Activated T-cell treated with anti-CD3 and anti-CD28 coated beads, Interleukin-2, amount 50 U/mL, for 24 hours (primary cell): ENCODE data around the gene TMED8.
A peak's percentile ranks its signal among the peaks of the same experiment; 100 is the strongest.
"Not testable (repeated sequence)": the region's sequence is repeated elsewhere in the genome, so short reads cannot be mapped to it uniquely, and the experiment has no call there.

Experiments
- DNase-seq: peaks from one replicate; pipeline ENCODE4 v3.0.0-alpha.2; 2020
- H3K27ac Mint-ChIP-seq: 2 replicates; pipeline ENCODE4 v1.8.0; 2020; ENCODE audit warnings: mild to moderate bottlenecking, mixed read lengths
- H3K27me3 Mint-ChIP-seq: 2 replicates; pipeline ENCODE4 v1.8.0; 2020; ENCODE audit warnings: mixed read lengths
- H3K36me3 Mint-ChIP-seq: 2 replicates; pipeline ENCODE4 v1.8.0; 2020; ENCODE audit warnings: low read depth, mixed read lengths
- H3K4me1 Mint-ChIP-seq: 2 replicates; pipeline ENCODE4 v1.8.0; 2020; ENCODE audit warnings: low read depth, mixed read lengths
- H3K4me3 Mint-ChIP-seq: 2 replicates; pipeline ENCODE4 v1.8.0; 2020; ENCODE audit warnings: mild to moderate bottlenecking, moderate library complexity, mixed read lengths
- H3K9me3 Mint-ChIP-seq: 2 replicates; pipeline ENCODE4 v1.8.0; 2020; ENCODE audit warnings: mixed read lengths

The TMED8 gene

GRCh38 chr14:77322250-77322902 lies 54.5 kb downstream of the TMED8 start:
- Mint-ChIP-seq H3K36me3 (peaks cover 5% of the 10 kb centered on the region), H3K4me1 (peaks cover 22% of the 10 kb centered on the region), H3K4me3 (peak overlapping the region; percentile 94), H3K27me3 (no peaks in the 10 kb centered on the region), H3K9me3 (no peaks in the 10 kb centered on the region), H3K27ac (peak overlapping the region; percentile 100)
- no peak for DNase-seq

- H3K4me1 Mint-ChIP-seq: peaks cover 22% of the 10 kb centered on the region
- H3K27ac Mint-ChIP-seq: peak within 1 kb of the TSS; percentile 100
- H3K9me3 Mint-ChIP-seq: no peaks in the 10 kb centered on the region
- peaks cover 5% of the 10 kb centered on the region for H3K36me3 Mint-ChIP-seq
- H3K27me3 Mint-ChIP-seq: no peaks in the 10 kb centered on the region
- peak within 1 kb of the TSS; percentile 94 for H3K4me3 Mint-ChIP-seq
- peak; percentile 95 for DNase-seq
Observed at GRCh38 chr14:77320238-77320935, 56.5 kb downstream of the TMED8 start, which contains the start of gene POMT2. TSS of gene POMT2 (minus strand) at chr14:77320883. CDS start at chr14:77320681, 202 bp downstream.

GRCh38 chr14:77319422-77319821 lies 57.5 kb downstream of the TMED8 start:
- Mint-ChIP-seq H3K36me3 (peaks cover 5% of the 10 kb centered on the region), H3K4me3 (no peak overlapping the region), H3K27ac (peak overlapping the region; percentile 90), H3K27me3 (no peaks in the 10 kb centered on the region), H3K9me3 (no peaks in the 10 kb centered on the region), H3K4me1 (peaks cover 22% of the 10 kb centered on the region)
- DNase-seq: no peak

GRCh38 chr14:77318756-77319155 lies 58.1 kb downstream of the TMED8 start:
- DNase-seq, H3K36me3 Mint-ChIP-seq, H3K9me3 Mint-ChIP-seq, H3K27ac Mint-ChIP-seq, H3K4me3 Mint-ChIP-seq, H3K27me3 Mint-ChIP-seq: not testable (repeated sequence)
- H3K4me1 Mint-ChIP-seq: peaks cover 22% of the 10 kb centered on the region

GRCh38 chr14:77318006-77318553 lies 58.8 kb downstream of the TMED8 start:
- no peaks in the 10 kb centered on the region for H3K9me3 Mint-ChIP-seq
- DNase-seq: no peak
- peaks cover 22% of the 10 kb centered on the region for H3K4me1 Mint-ChIP-seq
- no peaks in the 10 kb centered on the region for H3K27me3 Mint-ChIP-seq
- H3K27ac Mint-ChIP-seq: no peak overlapping the region
- H3K36me3 Mint-ChIP-seq: peaks cover 5% of the 10 kb centered on the region
- H3K4me3 Mint-ChIP-seq: no peak overlapping the region

GRCh38 chr14:77316872-77317301 lies 60.0 kb downstream of the TMED8 start:
- Mint-ChIP-seq H3K36me3 (peaks cover 5% of the 10 kb centered on the region), H3K27ac (no peak overlapping the region), H3K27me3 (no peaks in the 10 kb centered on the region), H3K4me1 (peaks cover 14% of the 10 kb centered on the region), H3K9me3 (no peaks in the 10 kb centered on the region), H3K4me3 (no peak overlapping the region)
- DNase-seq: no peak

GRCh38 chr14:77316195-77316505 lies 60.7 kb downstream of the TMED8 start:
- Mint-ChIP-seq H3K27ac (no peak overlapping the region), H3K36me3 (peaks cover 6% of the 10 kb centered on the region), H3K4me3 (no peak overlapping the region), H3K9me3 (no peaks in the 10 kb centered on the region), H3K27me3 (no peaks in the 10 kb centered on the region), H3K4me1 (peaks cover 11% of the 10 kb centered on the region)
- DNase-seq: no peak

GRCh38 chr14:77314539-77315457 lies 62.1 kb downstream of the TMED8 start:
- peaks cover 7% of the 10 kb centered on the region for H3K4me1 Mint-ChIP-seq
- no peaks in the 10 kb centered on the region for H3K9me3 Mint-ChIP-seq
- DNase-seq: no peak
- peaks cover 4% of the 10 kb centered on the region for H3K36me3 Mint-ChIP-seq
- no peak overlapping the region for H3K4me3 Mint-ChIP-seq
- no peak overlapping the region for H3K27ac Mint-ChIP-seq
- H3K27me3 Mint-ChIP-seq: no peaks in the 10 kb centered on the region

- peaks cover 4% of the 10 kb centered on the region for H3K4me1 Mint-ChIP-seq
- no peak for DNase-seq
- H3K27ac Mint-ChIP-seq: no peak overlapping the region
- peaks cover 4% of the 10 kb centered on the region for H3K36me3 Mint-ChIP-seq
- H3K9me3 Mint-ChIP-seq: no peaks in the 10 kb centered on the region
- H3K4me3 Mint-ChIP-seq: no peak overlapping the region
- no peaks in the 10 kb centered on the region for H3K27me3 Mint-ChIP-seq
Observed at GRCh38 chr14:77314043-77314442, 62.9 kb downstream of the TMED8 start.

- DNase-seq: no peak
- Mint-ChIP-seq H3K4me1 (peaks cover 3% of the 10 kb centered on the region), H3K4me3 (no peak overlapping the region), H3K9me3 (no peaks in the 10 kb centered on the region), H3K27me3 (no peaks in the 10 kb centered on the region), H3K36me3 (peaks cover 4% of the 10 kb centered on the region), H3K27ac (no peak overlapping the region)
Observed at GRCh38 chr14:77313371-77313770, 63.5 kb downstream of the TMED8 start.

GRCh38 chr14:77311217-77311616 lies 65.7 kb downstream of the TMED8 start:
- Mint-ChIP-seq H3K9me3 (no peaks in the 10 kb centered on the region), H3K36me3 (peaks cover 4% of the 10 kb centered on the region), H3K27me3 (no peaks in the 10 kb centered on the region), H3K4me3 (no peak overlapping the region), H3K27ac (no peak overlapping the region), H3K4me1 (peaks cover 11% of the 10 kb centered on the region)
- no peak for DNase-seq

GRCh38 chr14:77310026-77310425 lies 66.9 kb downstream of the TMED8 start:
- no peak overlapping the region for H3K4me3 Mint-ChIP-seq
- no peaks in the 10 kb centered on the region for H3K27me3 Mint-ChIP-seq
- DNase-seq: no peak
- peaks cover 11% of the 10 kb centered on the region for H3K36me3 Mint-ChIP-seq
- H3K9me3 Mint-ChIP-seq: no peaks in the 10 kb centered on the region
- H3K4me1 Mint-ChIP-seq: peaks cover 11% of the 10 kb centered on the region
- H3K27ac Mint-ChIP-seq: no peak overlapping the region

- Mint-ChIP-seq H3K27me3 (no peaks in the 10 kb centered on the region), H3K27ac (no peak overlapping the region)
Observed at GRCh38 chr14:77309131-77309530, 67.8 kb downstream of the TMED8 start.

GRCh38 chr14:77306851-77307496 lies 69.9 kb downstream of the TMED8 start:
- no peak overlapping the region for H3K4me3 Mint-ChIP-seq
- H3K27ac Mint-ChIP-seq: no peak overlapping the region
- no peaks in the 10 kb centered on the region for H3K27me3 Mint-ChIP-seq
- H3K9me3 Mint-ChIP-seq: no peaks in the 10 kb centered on the region
- DNase-seq: no peak
- H3K4me1 Mint-ChIP-seq: peaks cover 37% of the 10 kb centered on the region
- peaks cover 22% of the 10 kb centered on the region for H3K36me3 Mint-ChIP-seq

More at GRCh38 chr14:77309131-77309530, 67.8 kb downstream of the TMED8 start:
- peaks cover 17% of the 10 kb centered on the region for H3K36me3 Mint-ChIP-seq
- H3K4me3 Mint-ChIP-seq: no peak overlapping the region
- H3K4me1 Mint-ChIP-seq: peaks cover 19% of the 10 kb centered on the region
- H3K9me3 Mint-ChIP-seq: no peaks in the 10 kb centered on the region
- no peak for DNase-seq
